Measurements from ENCODE around the gene RAD51C. TPM values are rescaled to one million over a fixed set of nuclear protein-coding genes. Genes with fewer than 3 reads are reported as not detected.
"Not testable (repeated sequence)": the region's sequence is repeated elsewhere in the genome, so short reads cannot be mapped to it uniquely, and the experiment has no call there.

RAD51C gene
- total and polyA plus RNA-seq, 9 of the 15 experiments (the other 6 are each of a cell fraction or from before 2014, with no cell fraction given): 93.9 to 341 (median 135) TPM

DNA sequence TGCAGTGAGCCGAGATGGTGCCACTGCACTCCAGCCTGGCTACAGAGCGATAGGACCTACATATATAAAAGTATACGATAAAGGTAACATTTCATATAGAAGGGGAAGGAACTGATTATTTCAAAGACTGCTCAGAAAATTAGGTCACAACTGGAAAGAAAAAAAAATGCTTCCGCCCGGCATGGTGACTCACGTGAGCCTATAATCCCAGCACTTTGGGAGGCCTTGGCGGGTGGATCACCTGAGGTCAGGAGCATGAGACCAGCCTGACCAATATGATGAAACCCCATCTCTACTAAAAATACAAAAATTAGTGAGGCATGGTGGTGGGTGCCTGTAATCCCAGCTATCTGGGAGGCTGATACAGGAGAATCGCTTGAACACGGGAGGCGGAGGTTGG is 8.4 kb upstream of the RAD51C start:
- H3K4me1 ChIP-seq (replicated peaks in 1 of 2; ENCODE audit: control insufficient read depth in 2 of 2, insufficient read depth in 2 of 2, low read length in 2 of 2): peaks cover 0 to 3% of the 10 kb centered on the region in 2 experiments; a peak in 2 of 5 replicates
- H3K9me3 ChIP-seq (replicated peaks; ENCODE audit: control insufficient read depth, insufficient read depth, low read depth, low read length): no peaks in the 10 kb centered on the region
- H3K9me1 ChIP-seq (ENCODE audit: control insufficient read depth, insufficient read depth, low read length): no peaks in the 10 kb centered on the region
- ChIA-PET CTCF (ENCODE audit: low intra/inter-chr PET ratio) (no interaction called here), POLR2A (interaction anchor here (1.5 kb wide), 1 partner anchor 9 kb away, joined by 4 read pairs; the partner anchor contains the start of gene RAD51C)
- no peak overlapping the region for H3K4me2 ChIP-seq (ENCODE audit: insufficient read depth, low read length)
- DNase-seq (ENCODE audit: extremely low read depth in 1 of 4, low spot score in 3 of 4) (no peak), ATAC-seq (no peak), FAIRE-seq (no peak)
- H2AFZ ChIP-seq (ENCODE audit: low read depth, low read length): no peak overlapping the region
- H3K36me3 ChIP-seq (ENCODE audit: control insufficient read depth, insufficient read depth, low read length): no peaks in the 10 kb centered on the region
- H3K27ac ChIP-seq (ENCODE audit: extremely low read depth, low read depth, low read length): no peak overlapping the region
- in situ Hi-C loops (cut with MboI): loop anchor here (10.0 kb wide), 1 partner anchor 1241 kb away; no protein-coding TSS in a partner anchor
- no peaks in the 10 kb centered on the region for H3K27me3 ChIP-seq (ENCODE audit: control insufficient read depth in 2 of 2, insufficient read depth in 2 of 2, low read length in 2 of 2)
- WGBS (ENCODE audit: insufficient coverage, low coverage, missing lambda C conversion rate): 72% methylated on average over 10 of the region's 10 CpGs
- intact Hi-C loops (cut with micrococcal nuclease): no loop called here
- no peak overlapping the region for H3K9ac ChIP-seq (ENCODE audit: insufficient read depth in 1 of 2, low read depth in 2 of 2, low read length in 2 of 2)
- no peaks in the 10 kb centered on the region for H3K79me2 ChIP-seq (ENCODE audit: control insufficient read depth, insufficient read depth, low read length)
- no peaks in the 10 kb centered on the region for H4K20me1 ChIP-seq (replicated peaks; ENCODE audit: control insufficient read depth, insufficient read depth, low read length)
- TF ChIP-seq, protein P1, sequence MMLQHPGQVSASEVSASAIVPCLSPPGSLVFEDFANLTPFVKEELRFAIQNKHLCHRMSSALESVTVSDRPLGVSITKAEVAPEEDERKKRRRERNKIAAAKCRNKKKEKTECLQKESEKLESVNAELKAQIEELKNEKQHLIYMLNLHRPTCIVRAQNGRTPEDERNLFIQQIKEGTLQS (IDR thresholded peaks at IDR 0.05): peak; percentile 22; the same call in 1 of the 2 replicates
- TF ChIP-seq, protein P1 (CRISPR knock-in tag; conservative IDR thresholded peaks at IDR 0.05): no peak
- TF ChIP-seq ZNF224 (CRISPR knock-in tag; IDR thresholded peaks at IDR 0.05) (no peak), ZBTB11 (CRISPR knock-in tag; IDR thresholded peaks at IDR 0.05) (peak in 1 of 3 experiments; percentile 57; a peak in 1 of 6 replicates), MBD2 (IDR thresholded peaks at IDR 0.05; ENCODE audit: borderline replicate concordance, low read depth) (no peak), ZBTB33 (CRISPR knock-in tag; IDR thresholded peaks at IDR 0.05) (peak; percentile 50; the same call in 1 of the 2 replicates)
- BruUV-seq (replicated peaks): no TSS peak
- no peak overlapping the region for H3K4me3 ChIP-seq

- H3K9me1 ChIP-seq (ENCODE audit: control insufficient read depth, insufficient read depth, low read length); ATAC-seq; intact Hi-C loops (cut with micrococcal nuclease); H4K20me1 ChIP-seq (replicated peaks; ENCODE audit: control insufficient read depth, insufficient read depth, low read length); BruUV-seq (replicated peaks); H3K79me2 ChIP-seq (ENCODE audit: control insufficient read depth, insufficient read depth, low read length); H3K4me1 ChIP-seq (replicated peaks in 1 of 2; ENCODE audit: control insufficient read depth in 2 of 2, insufficient read depth in 2 of 2, low read length in 2 of 2); H3K9ac ChIP-seq (ENCODE audit: insufficient read depth in 1 of 2, low read depth in 2 of 2, low read length in 2 of 2); H3K27me3 ChIP-seq (ENCODE audit: control insufficient read depth in 2 of 2, insufficient read depth in 2 of 2, low read length in 2 of 2); CTCF ChIA-PET (ENCODE audit: low intra/inter-chr PET ratio); H3K4me3 ChIP-seq; FAIRE-seq; H3K27ac ChIP-seq (ENCODE audit: extremely low read depth, low read depth, low read length); H3K36me3 ChIP-seq (ENCODE audit: control insufficient read depth, insufficient read depth, low read length); DNase-seq (ENCODE audit: extremely low read depth in 1 of 4, low spot score in 3 of 4); H3K4me2 ChIP-seq (ENCODE audit: insufficient read depth, low read length); H2AFZ ChIP-seq (ENCODE audit: low read depth, low read length); H3K9me3 ChIP-seq (replicated peaks; ENCODE audit: control insufficient read depth, insufficient read depth, low read depth, low read length): not testable (repeated sequence)
- POLR2A ChIA-PET: interaction anchor here (1.5 kb wide), 1 partner anchor 8 kb away, joined by 4 read pairs; the partner anchor contains the start of gene RAD51C
- in situ Hi-C loops (cut with MboI): loop anchor here (10.0 kb wide), 1 partner anchor 1240 kb away; no protein-coding TSS in a partner anchor
- 83% methylated on average over 6 of the region's 6 CpGs for WGBS (ENCODE audit: insufficient coverage, low coverage, missing lambda C conversion rate)
Measured at GRCh38 chr17:58684462-58684861, 7.9 kb upstream of the RAD51C start.

All from K562 (cell line).